Liver (tissue), 9 donors: ENCODE results near the gene TTC34. TPM values are rescaled to one million over a fixed set of nuclear protein-coding genes. Genes with fewer than 3 reads are reported as not detected.

Experiments used
- DNase-seq: peaks from one replicate; pipeline ENCODE4 v3.0.0-alpha.2; 2017; ENCODE audit warnings: low spot score
- H3K27ac ChIP-seq, 2 donors: one replicate each; pipeline ENCODE4 v1.7.0; 2013; ENCODE audit warnings: inconsistent platforms in 2 of 2, low read length in 2 of 2, control low read depth in 1 of 2, low read depth in 1 of 2, mild to moderate bottlenecking in 1 of 2
- H3K27me3 ChIP-seq, 4 donors: one replicate each; pipeline versions ENCODE4 v1.6.1 to v1.7.0; 2013; ENCODE audit warnings: low read length in 3 of 4, inconsistent platforms in 1 of 4, mild to moderate bottlenecking in 1 of 4, moderate library complexity in 1 of 4; ENCODE audit not compliant: control insufficient read depth in 4 of 4, insufficient read depth in 4 of 4
- H3K36me3 ChIP-seq, 4 donors: one replicate each; pipeline versions ENCODE4 v1.6.1 to v1.7.0; 2013; ENCODE audit warnings: low read length in 3 of 4, mild to moderate bottlenecking in 3 of 4, low read depth in 1 of 4, moderate library complexity in 1 of 4; ENCODE audit not compliant: control insufficient read depth in 4 of 4, insufficient read depth in 3 of 4
- H3K4me1 ChIP-seq, 4 donors: one replicate each; pipeline versions ENCODE4 v1.6.1 to v1.7.0; 2013; ENCODE audit warnings: low read length in 3 of 4, mild to moderate bottlenecking in 3 of 4, moderate library complexity in 1 of 4; ENCODE audit not compliant: control insufficient read depth in 4 of 4, insufficient read depth in 4 of 4
- H3K4me3 ChIP-seq, 3 donors: one replicate each; pipeline versions ENCODE4 v1.6.1 to v1.7.0; 2013; ENCODE audit warnings: low read length in 3 of 3, control low read depth in 1 of 3, low read depth in 1 of 3, mild to moderate bottlenecking in 1 of 3
- H3K9ac ChIP-seq, 2 donors: one replicate each; pipeline ENCODE4 v1.7.0; 2013; ENCODE audit warnings: low read length in 2 of 2, mild to moderate bottlenecking in 2 of 2, moderate library complexity in 2 of 2, control low read depth in 1 of 2, low read depth in 1 of 2
- H3K9me3 ChIP-seq, 4 donors: one replicate each; pipeline versions ENCODE4 v1.6.1 to v1.7.0; 2013; ENCODE audit warnings: low read length in 3 of 4; ENCODE audit not compliant: control insufficient read depth in 4 of 4
- ATF3 ChIP-seq: IDR thresholded peaks from 2 replicates; pipeline ENCODE4 v1.6.1; 2016; ENCODE audit warnings: antibody characterized with exemption
- CTCF ChIP-seq: fragments of 150-350 bp; IDR thresholded peaks from 2 replicates; pipeline ENCODE4 v1.5.1; 2017; ENCODE audit warnings: improper control_type of control experiment, low read depth, low read length; ENCODE audit not compliant: missing input control
- EGR1 ChIP-seq, 2 donors: IDR thresholded peaks; 2 replicates each; pipeline ENCODE4 v1.6.1; 2016 to 2018; ENCODE audit warnings: antibody characterized with exemption in 2 of 2, low read depth in 2 of 2
- FOXA1 ChIP-seq: IDR thresholded peaks from 2 replicates; pipeline ENCODE4 v1.6.1; 2016; ENCODE audit warnings: antibody characterized with exemption
- FOXA2 ChIP-seq: IDR thresholded peaks from 2 replicates; pipeline ENCODE4 v1.6.1; 2016; ENCODE audit warnings: antibody characterized with exemption
- GABPA ChIP-seq, 2 donors: IDR thresholded peaks in 1 of 2; conservative IDR thresholded peaks in 1 of 2; 2 replicates each; pipeline ENCODE4 v1.6.1; 2016; ENCODE audit warnings: antibody characterized with exemption in 2 of 2, mild to moderate bottlenecking in 1 of 2, moderate library complexity in 1 of 2
- HNF4A ChIP-seq, 2 donors: conservative IDR thresholded peaks; 2 replicates each; pipeline ENCODE4 v1.6.1; 2016; ENCODE audit warnings: antibody characterized with exemption in 2 of 2, mild to moderate bottlenecking in 2 of 2
- HNF4G ChIP-seq: IDR thresholded peaks from 2 replicates; pipeline ENCODE4 v1.6.1; 2016; ENCODE audit warnings: antibody characterized with exemption
- JUND ChIP-seq, 2 donors: IDR thresholded peaks; 2 replicates each; pipeline ENCODE4 v1.6.1; 2016; ENCODE audit warnings: antibody characterized with exemption in 2 of 2
- MAX ChIP-seq: IDR thresholded peaks from 2 replicates; pipeline ENCODE4 v1.6.1; 2016; ENCODE audit warnings: antibody characterized with exemption
- NR2F2 ChIP-seq: IDR thresholded peaks from 2 replicates; pipeline ENCODE4 v1.6.1; 2016; ENCODE audit warnings: antibody characterized with exemption
- RAD21 ChIP-seq, 2 donors: IDR thresholded peaks; 2 replicates each; pipeline ENCODE4 v1.6.1; 2016; ENCODE audit warnings: antibody characterized with exemption in 2 of 2, mild to moderate bottlenecking in 2 of 2
- REST ChIP-seq: IDR thresholded peaks from 2 replicates; pipeline ENCODE4 v1.6.1; 2016; ENCODE audit warnings: antibody characterized with exemption, mild to moderate bottlenecking
- RXRA ChIP-seq, 2 donors: IDR thresholded peaks; 2 replicates each; pipeline ENCODE4 v1.6.1; 2017 to 2018; ENCODE audit warnings: antibody characterized with exemption in 2 of 2, mild to moderate bottlenecking in 1 of 2
- SP1 ChIP-seq: IDR thresholded peaks from 2 replicates; pipeline ENCODE4 v1.6.1; 2018; ENCODE audit warnings: antibody characterized with exemption, mild to moderate bottlenecking
- TAF1 ChIP-seq: conservative IDR thresholded peaks from 2 replicates; pipeline ENCODE4 v1.6.1; 2016; ENCODE audit warnings: antibody characterized with exemption, mild to moderate bottlenecking
- YY1 ChIP-seq: IDR thresholded peaks from 2 replicates; pipeline ENCODE4 v1.6.1; 2016; ENCODE audit warnings: antibody characterized with exemption, mild to moderate bottlenecking
- ZBTB33 ChIP-seq: IDR thresholded peaks from 2 replicates; pipeline ENCODE4 v1.6.1; 2016; ENCODE audit warnings: antibody characterized with exemption
- WGBS: extraction: QIAGEN DNeasy Blood & Tissue Kit; methylation state at CpG from one replicate; pipeline ENCODE4 v1.1.7; 2013; 5-methylcytosine and 5-hydroxymethylcytosine counted together
- polyA plus RNA-seq, 2 donors: library from polyadenylated mRNA; stranded (reverse) in 1 of 2; unstranded in 1 of 2; fragments of 200-250 nt in 1 of 2; fragments of >200 nt in 1 of 2; fragmentation: Nextera tagmentation in 1 of 2; extraction: Ambion mirVana in 1 of 2; gene quantifications; one replicate each; pipeline versions ENCODE4 v1.2.1 to v1.2.3, GENCODE V29; 2013 to 2015
- total RNA-seq, 2 donors: library from RNA; depleted of rRNA; stranded (reverse); fragments of >200 nt; gene quantifications; one replicate each; pipeline ENCODE4 v1.2.3, GENCODE V29; 2014
- donor health status: healthy.
- donor health status: healthy.
- donor health status: healthy.
- donor health status: healthy.
- donor health status: healthy.

Gene TTC34
- total and polyA plus RNA-seq, 4 donors, result 0.01 to 0.25 (median 0.08) TPM; not detected in 1

GRCh38 chr1:2819429-2819828, 17.9 kb upstream of the TTC34 start:
- 85% methylated on average over 5 of the region's 5 CpGs for WGBS
- no peak for DNase-seq
- no peak for TF ChIP-seq FOXA1
- no peak for TF ChIP-seq RXRA (IDR thresholded peaks at IDR 0.05)
- no peak for TF ChIP-seq HNF4A (conservative IDR thresholded peaks at IDR 0.05)
- TF ChIP-seq YY1, result no peak
- no peak for TF ChIP-seq ZBTB33
- no peak for TF ChIP-seq MAX
- no peak for TF ChIP-seq REST
- TF ChIP-seq FOXA2, result no peak
- TF ChIP-seq EGR1 (IDR thresholded peaks at IDR 0.05; ENCODE audit: low read depth in 2 of 2), result no peak
- TF ChIP-seq SP1, result no peak
- TF ChIP-seq RAD21 (IDR thresholded peaks at IDR 0.05), result no peak
- TF ChIP-seq HNF4G, result no peak
- no peak for TF ChIP-seq TAF1
- TF ChIP-seq CTCF, result no peak
- no peak for TF ChIP-seq NR2F2
- no peak for TF ChIP-seq ATF3
- TF ChIP-seq JUND (IDR thresholded peaks at IDR 0.05), result no peak
- no peak for TF ChIP-seq GABPA (IDR thresholded peaks at IDR 0.05 in 1 of 2, conservative IDR thresholded peaks at IDR 0.05 in 1 of 2)
- Histone ChIP-seq H3K27me3 (peaks cover 0 to 6% (median under 1%) of the 10 kb centered on the region in 4 donors), H3K36me3 (no peaks in the 10 kb centered on the region), H3K9ac (no peak overlapping the region), H3K4me3 (no peak overlapping the region), H3K4me1 (peaks cover 0 to 3% (median 0%) of the 10 kb centered on the region in 4 donors), H3K9me3 (no peaks in the 10 kb centered on the region), H3K27ac (no peak overlapping the region)
